OCI-LY3 (cell line): ENCODE measurements around the gene CHST12.

ENCODE experiments used
- H2AFZ ChIP-seq: fragments of 200-600, 300-600 bp; shearing (Covaris generic); 2 replicates; pipeline ENCODE4 v1.6.0; 2014; ENCODE audit warnings: antibody characterized with exemption, low read depth, low read length
- H3K27ac ChIP-seq: fragments of 200-600, 300-600 bp; sonication (generic); 2 replicates; pipeline ENCODE4 v1.5.1; 2014; ENCODE audit warnings: mild to moderate bottlenecking, low read length, moderate library complexity, mixed read lengths
- H3K27me3 ChIP-seq: fragments of 200-600, 300-600 bp; sonication (generic); 2 replicates; pipeline ENCODE4 v1.6.1; 2014; ENCODE audit warnings: low read depth, low read length, mixed read lengths
- H3K36me3 ChIP-seq: fragments of 200-600, 300-600 bp; sonication (generic); replicated peaks from 2 replicates; pipeline ENCODE3; 2014; ENCODE audit warnings: low read depth, low read length, mixed read lengths
- H3K4me1 ChIP-seq: fragments of 300-600, 200-600 bp; sonication (generic); 2 replicates; pipeline ENCODE4 v1.6.1; 2014; ENCODE audit warnings: low read length, mixed read lengths
- H3K4me2 ChIP-seq: fragments of 200-600, 300-600 bp; sonication (generic); 2 replicates; pipeline ENCODE4 v1.6.1; 2014; ENCODE audit warnings: low read length, mixed read lengths
- H3K4me3 ChIP-seq: fragments of 300-600, 200-600 bp; sonication (generic); 2 replicates; pipeline ENCODE4 v1.5.1; 2014; ENCODE audit warnings: antibody characterized with exemption, mild to moderate bottlenecking, low read length, moderate library complexity
- H3K79me2 ChIP-seq: fragments of 300-600, 200-600 bp; shearing (Covaris generic); 2 replicates; pipeline ENCODE4 v1.6.1; 2014; ENCODE audit warnings: mild to moderate bottlenecking, low read length, mixed read lengths
- H3K9ac ChIP-seq: fragments of 300-600, 200-600 bp; shearing (Covaris generic); 2 replicates; pipeline ENCODE4 v1.6.0; 2014; ENCODE audit warnings: mild to moderate bottlenecking, low read length, moderate library complexity
- H3K9me3 ChIP-seq: fragments of 200-600, 300-600 bp; shearing (Covaris generic); 2 replicates; pipeline ENCODE4 v1.6.1; 2014; ENCODE audit warnings: low read length, mixed read lengths; ENCODE audit not compliant: insufficient read depth
- H4K20me1 ChIP-seq: fragments of 200-600, 300-600 bp; sonication (generic); 2 replicates; pipeline ENCODE4 v1.6.1; 2016; ENCODE audit warnings: low read length, mixed read lengths; ENCODE audit not compliant: insufficient read depth
- CTCF ChIP-seq: fragments of 200-600, 300-600 bp; sonication (generic); IDR thresholded peaks from 2 replicates; pipeline ENCODE4 v1.5.1; 2014; ENCODE audit warnings: antibody characterized with exemption, low read length, low read depth
- EZH2phosphoT487 ChIP-seq: fragments of 200-600 bp; shearing (Covaris generic); IDR thresholded peaks from 2 replicates; pipeline ENCODE4 v1.6.1; 2018; ENCODE audit warnings: antibody characterized with exemption, mixed run types, low read depth

CHST12 gene

GRCh38 chr7:2405601-2406345 is 2.4 kb downstream of the CHST12 start:
- peaks cover 23% of the 10 kb centered on the region for H3K4me1 ChIP-seq
- H3K27me3 ChIP-seq = no peaks in the 10 kb centered on the region
- no peak overlapping the region for H2AFZ ChIP-seq
- TF ChIP-seq EZH2phosphoT487 (no peak), CTCF (no peak)
- no peak overlapping the region for H3K9ac ChIP-seq
- H4K20me1 ChIP-seq = no peaks in the 10 kb centered on the region
- no peaks in the 10 kb centered on the region for H3K79me2 ChIP-seq
- peak overlapping the region; percentile 58 for H3K4me2 ChIP-seq
- no peaks in the 10 kb centered on the region for H3K36me3 ChIP-seq
- H3K9me3 ChIP-seq = no peaks in the 10 kb centered on the region
- H3K4me3 ChIP-seq = peak overlapping the region; percentile 37; the same call in 1 of the 2 replicates
- H3K27ac ChIP-seq = no peak overlapping the region

GRCh38 chr7:2409745-2410414 is 6.5 kb downstream of the CHST12 start:
- H2AFZ ChIP-seq = no peak overlapping the region
- H3K4me1 ChIP-seq = peaks cover 13% of the 10 kb centered on the region
- no peaks in the 10 kb centered on the region for H3K27me3 ChIP-seq
- H4K20me1 ChIP-seq = no peaks in the 10 kb centered on the region
- no peaks in the 10 kb centered on the region for H3K79me2 ChIP-seq
- no peak overlapping the region for H3K4me3 ChIP-seq
- H3K4me2 ChIP-seq = no peak overlapping the region
- H3K36me3 ChIP-seq = no peaks in the 10 kb centered on the region
- no peak for TF ChIP-seq CTCF
- no peak for TF ChIP-seq EZH2phosphoT487
- no peaks in the 10 kb centered on the region for H3K9me3 ChIP-seq
- no peak overlapping the region for H3K9ac ChIP-seq
- H3K27ac ChIP-seq = no peak overlapping the region

- Histone ChIP-seq H2AFZ (no peak overlapping the region), H3K36me3 (no peaks in the 10 kb centered on the region), H3K27me3 (no peaks in the 10 kb centered on the region), H3K9me3 (no peaks in the 10 kb centered on the region), H3K27ac (no peak overlapping the region), H3K4me1 (peaks cover 8% of the 10 kb centered on the region), H3K79me2 (no peaks in the 10 kb centered on the region), H3K4me3 (no peak overlapping the region), H4K20me1 (no peaks in the 10 kb centered on the region), H3K9ac (no peak overlapping the region), H3K4me2 (no peak overlapping the region)
- TF ChIP-seq CTCF = no peak
These were observed 7.6 kb downstream of the CHST12 start for GRCh38 chr7:2411049-2411448.

GRCh38 chr7:2411815-2412586 is 8.6 kb downstream of the CHST12 start:
- H3K4me1 ChIP-seq = peaks cover under 1% of the 10 kb centered on the region; the same call in 1 of the 2 replicates
- no peaks in the 10 kb centered on the region for H3K36me3 ChIP-seq
- H3K79me2 ChIP-seq = no peaks in the 10 kb centered on the region
- no peak overlapping the region for H3K27ac ChIP-seq
- no peak overlapping the region for H2AFZ ChIP-seq
- H3K9ac ChIP-seq = no peak overlapping the region
- no peaks in the 10 kb centered on the region for H4K20me1 ChIP-seq
- no peak overlapping the region for H3K4me2 ChIP-seq
- no peak overlapping the region for H3K4me3 ChIP-seq
- TF ChIP-seq CTCF (no peak), EZH2phosphoT487 (no peak)
- no peaks in the 10 kb centered on the region for H3K9me3 ChIP-seq
- H3K27me3 ChIP-seq = no peaks in the 10 kb centered on the region
